Adrenal gland (tissue), 12 donors: ENCODE results near the gene GBA3. TPM values are rescaled to one million over a fixed set of nuclear protein-coding genes. Genes with fewer than 3 reads are reported as not detected.

Experiments
- DNase-seq, 7 donors: peaks; one replicate each; pipeline ENCODE4 v3.0.0-alpha.2; 2019 to 2020
- H3K27ac ChIP-seq, 5 donors: fragments of 200-600 bp; sonication (generic) in 4 of 5; 1 replicate in 3 of 5; 2 replicates in 2 of 5; pipeline versions ENCODE4 v1.5.1 to v1.8.0; 2016 to 2020; ENCODE audit warnings: mild to moderate bottlenecking in 1 of 5
- H3K27me3 ChIP-seq: fragments of 200-600 bp; 2 replicates; pipeline ENCODE4 v1.8.0; 2021
- H3K36me3 ChIP-seq, 2 donors: fragments of 200-600 bp; replicated peaks in 1 of 2; 1 replicate in 1 of 2; 2 replicates in 1 of 2; pipeline versions ENCODE4 v1.5.1 to v1.8.0; 2018 to 2022
- H3K4me1 ChIP-seq, 2 donors: fragments of 200-600 bp; replicated peaks in 1 of 2; 1 replicate in 1 of 2; 2 replicates in 1 of 2; pipeline versions ENCODE4 v1.5.1 to v1.8.0; 2018 to 2021
- H3K4me3 ChIP-seq, 4 donors: fragments of 200-600 bp; sonication (generic) in 3 of 4; one replicate each; pipeline ENCODE4 v1.5.1; 2016 to 2018
- H3K9me3 ChIP-seq, 3 donors: fragments of 200-600 bp; sonication (generic) in 1 of 3; replicated peaks in 1 of 3; 1 replicate in 2 of 3; 2 replicates in 1 of 3; pipeline versions ENCODE4 v1.5.1 to v1.8.0; 2016 to 2021
- POLR2A ChIP-seq, 2 donors: fragments of 450-650 bp; IDR thresholded peaks; one replicate each; pipeline ENCODE4 v1.6.1; 2017; ENCODE audit warnings: antibody characterized with exemption in 2 of 2, mild to moderate bottlenecking in 2 of 2, moderate library complexity in 1 of 2
- WGBS, 4 donors: extraction: QIAGEN DNeasy Blood & Tissue Kit in 2 of 4; methylation state at CpG; one replicate each; pipeline versions ENCODE4 v1.1.5 to v1.1.7; 2013 to 2017; 5-methylcytosine and 5-hydroxymethylcytosine counted together
- intact Hi-C, 2 donors: fragments of 100-400 bp; cut with DNase I; formaldehyde crosslinking; loops; one replicate each; pipeline versions ENCODE4 v1.14.1 to v1.15.0; 2022 to 2023
- polyA plus RNA-seq, 3 donors: library from polyadenylated mRNA; stranded (reverse); fragments of 200-250 nt in 2 of 3; fragments of 350-450 nt in 1 of 3; fragmentation: Illumina TruSeq in 1 of 3; extraction: RNeasy Lipid Tissue Mini Kit (QIAGEN cat#74804) in 1 of 3; gene quantifications; one replicate each; pipeline ENCODE4 v1.2.3, GENCODE V29; 2013 to 2014
- total RNA-seq, 9 donors: library from RNA; depleted of rRNA in 4 of 9; stranded (reverse); fragments of >200 nt in 4 of 9; fragments of 120-200 nt in 1 of 9; fragmentation: NEBNext Ultra II Directional in 1 of 9; extraction: Animal tissue kit (Norgen Biotek cat#: 25700) in 1 of 9; gene quantifications; one replicate each; pipeline versions ENCODE4 v1.1.0 to v1.2.4, GENCODE V29; 2013 to 2023
- TF ChIP-seq, protein P1 (sequence below), 6 experiments: fragments of 450-650 bp in 4 of 6; fragments of 200-600 bp in 2 of 6; sonication (generic) in 1 of 6; IDR thresholded peaks; 1 replicate in 5 of 6; 2 replicates in 1 of 6; pipeline versions ENCODE4 v1.5.1 to v1.8.0; 2016 to 2021; ENCODE audit warnings: antibody characterized with exemption in 6 of 6, mild to moderate bottlenecking in 2 of 6, moderate library complexity in 1 of 6
- donor health status: healthy with polysubstance abuse.
- donor health status: Bipolar disorder and iron deficiency.
- donor health status: DM: yes; HTN: yes; CAD: no.
- donor health status: DM: no; HTN: no; CAD: no.
- donor health status: DM: no; HTN: no; CAD: no.
- donor health status: DM: yes; HTN: yes; CAD: no.

The GBA3 gene
- total and polyA plus RNA-seq, 12 donors, result 0.07 to 0.45 (median 0.15) TPM; not detected in 6

DNA sequence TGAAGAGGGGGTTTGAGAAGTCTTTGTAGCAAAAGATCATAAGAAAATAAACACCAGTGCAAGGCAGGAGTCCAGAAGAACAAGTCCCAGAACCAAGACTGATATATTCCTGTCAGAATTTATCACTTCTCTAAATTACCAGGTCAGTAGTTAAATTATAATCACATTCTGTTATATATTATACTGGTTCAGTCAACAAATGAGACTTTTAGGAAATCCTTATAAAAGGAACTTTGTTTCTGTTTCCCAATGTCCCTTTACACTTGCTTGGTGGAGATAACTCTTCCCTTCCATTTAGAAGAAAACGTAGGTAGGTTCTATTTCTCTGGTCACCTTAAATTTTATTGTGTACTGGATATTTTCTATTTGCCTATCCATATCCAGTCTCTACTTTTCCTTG lies 21.1 kb downstream of the GBA3 start:
- Histone ChIP-seq H3K27me3 (no peaks in the 10 kb centered on the region), H3K27ac (no peak overlapping the region), H3K4me1 (no peaks in the 10 kb centered on the region), H3K9me3 (no peaks in the 10 kb centered on the region), H3K4me3 (no peak overlapping the region), H3K36me3 (no peaks in the 10 kb centered on the region)
- no peak for TF ChIP-seq POLR2A (IDR thresholded peaks at IDR 0.05)
- TF ChIP-seq, protein P1, sequence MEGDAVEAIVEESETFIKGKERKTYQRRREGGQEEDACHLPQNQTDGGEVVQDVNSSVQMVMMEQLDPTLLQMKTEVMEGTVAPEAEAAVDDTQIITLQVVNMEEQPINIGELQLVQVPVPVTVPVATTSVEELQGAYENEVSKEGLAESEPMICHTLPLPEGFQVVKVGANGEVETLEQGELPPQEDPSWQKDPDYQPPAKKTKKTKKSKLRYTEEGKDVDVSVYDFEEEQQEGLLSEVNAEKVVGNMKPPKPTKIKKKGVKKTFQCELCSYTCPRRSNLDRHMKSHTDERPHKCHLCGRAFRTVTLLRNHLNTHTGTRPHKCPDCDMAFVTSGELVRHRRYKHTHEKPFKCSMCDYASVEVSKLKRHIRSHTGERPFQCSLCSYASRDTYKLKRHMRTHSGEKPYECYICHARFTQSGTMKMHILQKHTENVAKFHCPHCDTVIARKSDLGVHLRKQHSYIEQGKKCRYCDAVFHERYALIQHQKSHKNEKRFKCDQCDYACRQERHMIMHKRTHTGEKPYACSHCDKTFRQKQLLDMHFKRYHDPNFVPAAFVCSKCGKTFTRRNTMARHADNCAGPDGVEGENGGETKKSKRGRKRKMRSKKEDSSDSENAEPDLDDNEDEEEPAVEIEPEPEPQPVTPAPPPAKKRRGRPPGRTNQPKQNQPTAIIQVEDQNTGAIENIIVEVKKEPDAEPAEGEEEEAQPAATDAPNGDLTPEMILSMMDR (IDR thresholded peaks at IDR 0.05), result no peak
- intact Hi-C loops, result no loop called here
- WGBS, 4 donors, result 63 to 85% (median 69%) methylated on average over 1 of the region's 1 CpG
- no peak for DNase-seq

DNA sequence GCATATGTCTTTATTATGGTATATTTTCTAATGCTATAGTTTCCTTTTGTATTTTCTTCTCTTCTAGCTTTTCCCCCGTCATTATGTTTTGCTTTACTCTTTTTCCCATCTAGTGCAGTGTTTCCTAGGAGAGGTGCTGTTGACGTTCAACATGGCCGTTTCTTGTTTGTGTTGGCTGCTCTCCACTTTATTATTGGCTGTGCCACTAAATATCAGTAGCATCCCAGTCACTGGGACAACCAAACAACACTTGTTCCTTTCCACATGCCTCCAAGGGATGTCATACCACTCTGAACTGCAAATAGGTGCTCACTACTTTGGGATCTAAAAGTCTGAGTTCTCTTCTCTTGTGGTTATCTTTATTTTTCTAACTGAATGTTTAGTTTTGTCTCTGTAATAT lies 26.5 kb downstream of the GBA3 start:
- Histone ChIP-seq H3K27me3 (no peaks in the 10 kb centered on the region), H3K4me1 (no peaks in the 10 kb centered on the region), H3K36me3 (no peaks in the 10 kb centered on the region), H3K9me3 (no peaks in the 10 kb centered on the region), H3K4me3 (no peak overlapping the region), H3K27ac (no peak overlapping the region)
- 54 to 68% (median 67%) methylated on average over 3 of the region's 3 CpGs for WGBS, 4 donors
- intact Hi-C loops, result no loop called here
- DNase-seq, result no peak
- no peak for TF ChIP-seq POLR2A (IDR thresholded peaks at IDR 0.05)
- TF ChIP-seq, protein P1 (IDR thresholded peaks at IDR 0.05), result no peak

DNA sequence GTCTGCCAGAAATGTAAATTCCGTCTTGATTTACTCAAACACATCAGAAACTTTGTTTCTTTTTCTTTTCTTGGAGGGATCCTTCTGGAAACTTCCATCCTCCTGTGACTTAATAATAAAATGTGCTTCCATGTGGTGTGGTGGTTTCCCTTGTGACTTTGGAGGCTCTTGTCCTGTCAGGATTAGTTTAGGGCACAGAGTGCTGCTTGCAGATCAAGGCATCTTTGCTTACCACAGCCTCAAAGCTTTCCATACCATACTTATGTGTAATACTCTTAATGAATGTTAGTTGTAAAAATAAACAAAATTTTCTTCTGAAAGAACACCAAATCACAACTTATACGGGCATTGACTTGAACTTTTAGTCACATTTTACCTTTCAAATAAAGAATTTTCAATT lies 27.4 kb downstream of the GBA3 start:
- no peak overlapping the region for H3K4me3 ChIP-seq
- no peaks in the 10 kb centered on the region for H3K9me3 ChIP-seq
- WGBS, 4 donors, result 63 to 73% (median 64%) methylated on average over 2 of the region's 2 CpGs
- no peak for DNase-seq
- intact Hi-C loops, result no loop called here
- H3K4me1 ChIP-seq, result no peaks in the 10 kb centered on the region
- H3K27ac ChIP-seq, result no peak overlapping the region
- TF ChIP-seq, protein P1 (IDR thresholded peaks at IDR 0.05), result no peak
- no peak for TF ChIP-seq POLR2A (IDR thresholded peaks at IDR 0.05)
- H3K36me3 ChIP-seq, result no peaks in the 10 kb centered on the region
- no peaks in the 10 kb centered on the region for H3K27me3 ChIP-seq

DNA sequence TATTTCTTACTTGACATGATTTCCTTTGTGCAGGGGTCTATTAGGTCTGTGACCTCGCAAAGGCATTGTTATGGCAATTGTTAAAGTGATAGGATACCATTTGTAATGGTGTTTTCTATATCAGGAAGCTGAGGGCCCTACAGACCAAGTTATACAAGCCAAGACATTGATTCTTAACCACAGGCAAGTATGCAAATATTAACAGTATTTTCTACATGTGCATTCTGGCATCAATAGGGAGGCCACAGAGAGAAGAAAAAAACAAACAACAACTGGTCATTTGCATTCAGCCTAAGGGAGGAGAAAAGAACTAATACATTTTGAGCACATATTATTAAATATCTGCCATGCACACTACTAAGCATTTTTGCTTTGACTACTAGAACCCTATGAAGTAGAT lies 28.5 kb downstream of the GBA3 start:
- H3K4me3 ChIP-seq, result no peak overlapping the region
- H3K27me3 ChIP-seq, result no peaks in the 10 kb centered on the region
- no peaks in the 10 kb centered on the region for H3K4me1 ChIP-seq
- no peak for DNase-seq
- no peaks in the 10 kb centered on the region for H3K9me3 ChIP-seq
- H3K27ac ChIP-seq, result no peak overlapping the region
- no peak for TF ChIP-seq POLR2A (IDR thresholded peaks at IDR 0.05)
- TF ChIP-seq, protein P1 (IDR thresholded peaks at IDR 0.05), result no peak
- 35 to 66% (median 49%) methylated on average over 1 of the region's 1 CpG for WGBS, 4 donors
- H3K36me3 ChIP-seq, result no peaks in the 10 kb centered on the region
- intact Hi-C loops, result no loop called here
